HCT116 (cell line): ENCODE results near the gene LCE6A.

Experiments
- ELF1 ChIP-seq: IDR thresholded peaks from 2 replicates; pipeline ENCODE4 v1.6.1; 2012; ENCODE audit warnings: low read depth, borderline replicate concordance
- EZH2phosphoT487 ChIP-seq: fragments of 200-600 bp; IDR thresholded peaks from 2 replicates; pipeline ENCODE4 v1.6.1; 2018; ENCODE audit warnings: antibody characterized with exemption, borderline replicate concordance
- POLR2A ChIP-seq: IDR thresholded peaks from 2 replicates; pipeline ENCODE4 v1.7.0; 2011; ENCODE audit warnings: borderline replicate concordance; ENCODE audit not compliant: insufficient read depth, insufficient read length; ENCODE audit errors: extremely low read depth
- SP1 ChIP-seq: IDR thresholded peaks from 2 replicates; pipeline ENCODE4 v1.6.1; 2012; ENCODE audit warnings: low read depth
- SRF ChIP-seq: IDR thresholded peaks from 2 replicates; pipeline ENCODE4 v1.6.1; 2012; ENCODE audit warnings: low read depth
- YY1 ChIP-seq: IDR thresholded peaks from 2 replicates; pipeline ENCODE4 v1.6.1; 2011; ENCODE audit warnings: low read length, low read depth, moderate library complexity, mild to moderate bottlenecking; ENCODE audit not compliant: insufficient replicate concordance; ENCODE audit errors: extremely low read depth
- TF ChIP-seq, protein P1 (sequence below), 3 experiments: fragments of 200-600 bp in 1 of 3; sonication (generic) in 1 of 3; IDR thresholded peaks in 2 of 3; conservative IDR thresholded peaks in 1 of 3; 2 replicates each; pipeline ENCODE4 v1.5.1; 2012 to 2017; ENCODE audit warnings: low read depth in 2 of 3, low read length in 2 of 3, antibody characterized with exemption in 1 of 3, borderline replicate concordance in 1 of 3, control low read depth in 1 of 3, mild to moderate bottlenecking in 1 of 3, mixed read lengths in 1 of 3, mixed run types in 1 of 3, moderate library complexity in 1 of 3; ENCODE audit not compliant: insufficient read depth in 1 of 3
- TF ChIP-seq, protein P2 (sequence below): IDR thresholded peaks from 2 replicates; pipeline ENCODE4 v1.6.1; 2011; ENCODE audit warnings: mild to moderate bottlenecking, low read length, moderate library complexity; ENCODE audit not compliant: insufficient replicate concordance; ENCODE audit errors: extremely low read depth

DNA sequence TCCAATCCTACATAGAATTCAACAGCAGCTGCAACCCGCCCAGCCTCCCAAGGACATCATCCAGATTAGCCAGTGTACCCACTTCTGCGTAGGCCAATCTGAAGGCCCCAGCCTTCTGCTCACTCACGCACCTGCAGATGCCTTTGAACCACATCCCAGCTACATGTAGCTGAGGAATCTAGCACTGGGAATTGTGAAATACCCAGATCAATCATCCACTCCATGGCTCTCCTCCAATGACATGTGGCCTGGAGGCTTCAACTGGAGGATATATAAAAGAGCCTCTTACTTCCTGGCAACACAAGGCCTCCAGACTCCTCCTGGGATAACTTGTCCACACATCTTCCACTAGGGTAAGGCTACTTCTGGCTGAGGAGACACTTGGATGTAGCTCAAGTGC, at the start of gene LCE6A:
- no peak for TF ChIP-seq EZH2phosphoT487
- no peak for TF ChIP-seq SP1
- TF ChIP-seq ELF1: no peak
- no peak for TF ChIP-seq YY1
- TF ChIP-seq POLR2A: no peak
- TF ChIP-seq, protein P1, sequence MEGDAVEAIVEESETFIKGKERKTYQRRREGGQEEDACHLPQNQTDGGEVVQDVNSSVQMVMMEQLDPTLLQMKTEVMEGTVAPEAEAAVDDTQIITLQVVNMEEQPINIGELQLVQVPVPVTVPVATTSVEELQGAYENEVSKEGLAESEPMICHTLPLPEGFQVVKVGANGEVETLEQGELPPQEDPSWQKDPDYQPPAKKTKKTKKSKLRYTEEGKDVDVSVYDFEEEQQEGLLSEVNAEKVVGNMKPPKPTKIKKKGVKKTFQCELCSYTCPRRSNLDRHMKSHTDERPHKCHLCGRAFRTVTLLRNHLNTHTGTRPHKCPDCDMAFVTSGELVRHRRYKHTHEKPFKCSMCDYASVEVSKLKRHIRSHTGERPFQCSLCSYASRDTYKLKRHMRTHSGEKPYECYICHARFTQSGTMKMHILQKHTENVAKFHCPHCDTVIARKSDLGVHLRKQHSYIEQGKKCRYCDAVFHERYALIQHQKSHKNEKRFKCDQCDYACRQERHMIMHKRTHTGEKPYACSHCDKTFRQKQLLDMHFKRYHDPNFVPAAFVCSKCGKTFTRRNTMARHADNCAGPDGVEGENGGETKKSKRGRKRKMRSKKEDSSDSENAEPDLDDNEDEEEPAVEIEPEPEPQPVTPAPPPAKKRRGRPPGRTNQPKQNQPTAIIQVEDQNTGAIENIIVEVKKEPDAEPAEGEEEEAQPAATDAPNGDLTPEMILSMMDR (IDR thresholded peaks at IDR 0.05 in 2 of 3, conservative IDR thresholded peaks at IDR 0.05 in 1 of 3; ENCODE audit: borderline replicate concordance in 1 of 3, insufficient read depth in 1 of 3, low read depth in 2 of 3, low read length in 2 of 3): no peak
- TF ChIP-seq, protein P2, sequence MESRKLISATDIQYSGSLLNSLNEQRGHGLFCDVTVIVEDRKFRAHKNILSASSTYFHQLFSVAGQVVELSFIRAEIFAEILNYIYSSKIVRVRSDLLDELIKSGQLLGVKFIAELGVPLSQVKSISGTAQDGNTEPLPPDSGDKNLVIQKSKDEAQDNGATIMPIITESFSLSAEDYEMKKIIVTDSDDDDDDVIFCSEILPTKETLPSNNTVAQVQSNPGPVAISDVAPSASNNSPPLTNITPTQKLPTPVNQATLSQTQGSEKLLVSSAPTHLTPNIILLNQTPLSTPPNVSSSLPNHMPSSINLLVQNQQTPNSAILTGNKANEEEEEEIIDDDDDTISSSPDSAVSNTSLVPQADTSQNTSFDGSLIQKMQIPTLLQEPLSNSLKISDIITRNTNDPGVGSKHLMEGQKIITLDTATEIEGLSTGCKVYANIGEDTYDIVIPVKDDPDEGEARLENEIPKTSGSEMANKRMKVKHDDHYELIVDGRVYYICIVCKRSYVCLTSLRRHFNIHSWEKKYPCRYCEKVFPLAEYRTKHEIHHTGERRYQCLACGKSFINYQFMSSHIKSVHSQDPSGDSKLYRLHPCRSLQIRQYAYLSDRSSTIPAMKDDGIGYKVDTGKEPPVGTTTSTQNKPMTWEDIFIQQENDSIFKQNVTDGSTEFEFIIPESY: no peak
- no peak for TF ChIP-seq SRF
